ENCODE results near the gene CDC20B. TPM values are rescaled to one million over a fixed set of nuclear protein-coding genes. Genes with fewer than 3 reads are reported as not detected.

CDC20B gene
- total and polyA plus RNA-seq, 2 of the 8 experiments (the other 6 are each of a cell fraction or from before 2014, with no cell fraction given): 0.06 TPM; not detected in 1

DNA sequence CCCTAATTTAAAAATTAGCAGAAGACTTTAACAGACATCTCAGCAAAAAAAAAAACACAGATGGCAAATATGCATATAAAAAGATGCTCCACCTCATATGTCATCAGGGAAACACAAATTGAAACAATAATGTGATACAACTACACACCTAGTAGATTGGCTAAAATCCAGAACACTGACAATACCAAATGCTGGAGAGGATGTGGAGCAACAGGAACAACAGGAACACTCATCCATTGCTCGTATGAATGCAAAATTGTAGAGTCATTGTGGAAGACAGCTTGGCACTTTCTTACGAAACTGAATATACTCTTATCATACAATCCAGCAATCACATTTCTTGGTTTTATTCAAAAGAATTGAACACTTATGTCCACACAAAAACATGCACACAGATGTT lies 32.0 kb upstream of the CDC20B start:
- Histone ChIP-seq H3K14ac (ENCODE audit: insufficient read length) (no peak overlapping the region), H3K4me3 (ENCODE audit: extremely low read depth in 1 of 4, insufficient read depth in 2 of 4, low read depth in 3 of 4, low read length in 4 of 4) (no peak overlapping the region), H3K23me2 (ENCODE audit: low read depth, low read length) (no peaks in the 10 kb centered on the region), H4K91ac (replicated peaks; ENCODE audit: insufficient read length, low read length) (no peak overlapping the region), H2BK5ac (ENCODE audit: low read depth, low read length) (no peak overlapping the region), H2BK20ac (ENCODE audit: low read length) (no peak overlapping the region), H3K4me2 (ENCODE audit: insufficient read depth in 1 of 2, low read depth in 2 of 2, low read length in 2 of 2) (no peak overlapping the region), H3K9ac (replicated peaks in 1 of 4; ENCODE audit: extremely low read depth in 1 of 4, low read depth in 3 of 4, low read length in 3 of 4) (no peak overlapping the region), H3K79me2 (ENCODE audit: control insufficient read depth in 1 of 2, insufficient read depth in 2 of 2, low read length in 2 of 2) (no peaks in the 10 kb centered on the region), H3K23ac (ENCODE audit: insufficient read length) (no peak overlapping the region), H4K5ac (ENCODE audit: insufficient read length, low read depth, low read length) (no peak overlapping the region), H3K4ac (replicated peaks; ENCODE audit: insufficient read length, low read depth, low read length) (no peak overlapping the region), H2BK120ac (replicated peaks; ENCODE audit: low read depth, low read length) (no peak overlapping the region), H3K27ac (ENCODE audit: low read depth, low read length) (no peak overlapping the region), H3K56ac (replicated peaks; ENCODE audit: insufficient read length, low read depth, low read length) (no peak overlapping the region), H3K4me1 (replicated peaks in 1 of 4; ENCODE audit: control insufficient read depth in 3 of 4, insufficient read depth in 4 of 4, low read length in 3 of 4) (no peaks in the 10 kb centered on the region), H4K8ac (ENCODE audit: extremely low read depth, insufficient read depth, low read length) (no peak overlapping the region), H2BK12ac (ENCODE audit: low read depth, low read length) (no peak overlapping the region), H3K18ac (ENCODE audit: extremely low read depth, low read length) (no peak overlapping the region), H3K9me3 (ENCODE audit: insufficient read depth in 2 of 2, low read depth in 1 of 2, low read length in 1 of 2) (no peaks in the 10 kb centered on the region), H2AK5ac (ENCODE audit: low read depth, low read length) (no peak overlapping the region), H2BK15ac (ENCODE audit: low read length) (no peak overlapping the region), H4K20me1 (replicated peaks in 1 of 2; ENCODE audit: control insufficient read depth in 1 of 2, insufficient read depth in 2 of 2, low read length in 2 of 2) (no peaks in the 10 kb centered on the region), H3K36me3 (ENCODE audit: control insufficient read depth in 2 of 4, insufficient read depth in 4 of 4, low read length in 3 of 4) (no peaks in the 10 kb centered on the region), H3K79me1 (ENCODE audit: low read depth, low read length) (no peaks in the 10 kb centered on the region), H2AFZ (ENCODE audit: low read length) (no peak overlapping the region), H3K27me3 (replicated peaks in 1 of 4; ENCODE audit: control insufficient read depth in 3 of 4, extremely low read depth in 1 of 4, insufficient read depth in 3 of 4, low read length in 3 of 4) (no peaks in the 10 kb centered on the region)
- 91% methylated on average over 2 of the region's 2 CpGs; no CpG with 5 or more reads in 1 of the 2 experiments for WGBS, 2 experiments (ENCODE audit: extremely low coverage in 1 of 2, insufficient coverage in 1 of 2, insufficient read length in 1 of 2, insufficient replicate concordance in 2 of 2, low coverage in 1 of 2, low lambda C conversion rate in 2 of 2, missing lambda C conversion rate in 1 of 2)
- ChIA-PET CTCF (ENCODE audit: partially characterized antibody) (no interaction called here), POLR2A (ENCODE audit: partially characterized antibody) (no interaction called here)
- FAIRE-seq (no peak), DNase-seq (ENCODE audit: low read depth in 1 of 2, low spot score in 2 of 2) (no peak)
- TF ChIP-seq SIRT6 (IDR thresholded peaks at IDR 0.05; ENCODE audit: low read length) (no peak), EP300 (IDR thresholded peaks at IDR 0.05; ENCODE audit: borderline replicate concordance in 1 of 2, low read depth in 2 of 2, low read length in 2 of 2) (no peak), TCF12 (IDR thresholded peaks at IDR 0.05; ENCODE audit: low read depth, low read length) (no peak), RXRA (IDR thresholded peaks at IDR 0.05; ENCODE audit: insufficient read depth, low read depth, low read length) (no peak), BACH1 (IDR thresholded peaks at IDR 0.05; ENCODE audit: low read length) (no peak), RFX5 (IDR thresholded peaks at IDR 0.05; ENCODE audit: borderline replicate concordance, low read depth, low read length) (no peak)

Measured in H1 (cell line).